ENCODE data around the gene COX19. TPM values are rescaled to one million over a fixed set of nuclear protein-coding genes. Genes with fewer than 3 reads are reported as not detected.
A peak's percentile ranks its signal among the peaks of the same experiment; 100 is the strongest.

COX19 gene
- total and polyA plus RNA-seq, 5 experiments from 2014 or later, result 19.3 to 49.0 (median 21.5) TPM

GRCh38 chr7:996079-996872, 20.9 kb upstream of the COX19 start:
- Mint-ChIP-seq H3K36me3 (peaks cover 0 to 7% (median 0%) of the 10 kb centered on the region in 3 donors), H3K27me3 (no peaks in the 10 kb centered on the region), H3K4me1 (peaks cover 5 to 8% (median 7%) of the 10 kb centered on the region in 4 donors), H3K27ac (no peak overlapping the region), H3K9me3 (peaks cover 0 to 1% (median 0%) of the 10 kb centered on the region in 9 donors), H3K4me3 (no peak overlapping the region)
- POLR2A ChIA-PET, result interaction anchor here (0.6 to 1.0 kb wide), 2 partner anchors 25 to 49 kb away, joined by 3 to 4 read pairs; no protein-coding TSS in a partner anchor
- ATAC-seq (no peak), DNase-seq (no peak)

- peaks cover 3 to 8% (median 6%) of the 10 kb centered on the region in 4 donors for H3K4me1 Mint-ChIP-seq
- no peak overlapping the region for H3K27ac Mint-ChIP-seq
- no peaks in the 10 kb centered on the region for H3K27me3 Mint-ChIP-seq
- no peaks in the 10 kb centered on the region for H3K9me3 Mint-ChIP-seq
- no peak for DNase-seq
- H3K4me3 Mint-ChIP-seq, result no peak overlapping the region
- H3K36me3 Mint-ChIP-seq, result peaks cover 0 to 7% (median 0%) of the 10 kb centered on the region in 3 donors
- no peak for ATAC-seq
- POLR2A ChIA-PET, result interaction anchor here (1.0 to 3.8 kb wide), 2 partner anchors 19 to 49 kb away, joined by 4 to 21 read pairs; partner anchors contain the start of gene COX19
Observed at GRCh38 chr7:995571-995970, 20.2 kb upstream of the COX19 start.

GRCh38 chr7:994592-995308, 19.4 kb upstream of the COX19 start:
- H3K27ac Mint-ChIP-seq, result peak overlapping the region in 1 of 10 donors; percentile 15
- H3K9me3 Mint-ChIP-seq, result no peaks in the 10 kb centered on the region
- no peaks in the 10 kb centered on the region for H3K27me3 Mint-ChIP-seq
- DNase-seq, result no peak
- POLR2A ChIA-PET, result interaction anchor here (1.8 to 3.8 kb wide), 3 partner anchors 18 to 166 kb away, joined by 4 to 36 read pairs (median 21); partner anchors contain the start of gene COX19
- H3K36me3 Mint-ChIP-seq, result peaks cover 0 to 7% (median 0%) of the 10 kb centered on the region in 3 donors
- peaks cover 3 to 8% (median 6%) of the 10 kb centered on the region in 4 donors for H3K4me1 Mint-ChIP-seq
- H3K4me3 Mint-ChIP-seq, result no peak overlapping the region
- ATAC-seq, result no peak

GRCh38 chr7:992709-993607, 17.6 kb upstream of the COX19 start:
- POLR2A ChIA-PET, result interaction anchor here (0.6 to 3.8 kb wide), 10 partner anchors 16 to 652 kb away, joined by 3 to 36 read pairs (median 4); partner anchors contain the start of genes COX19 and GPR146
- H3K4me1 Mint-ChIP-seq, result peaks cover 3 to 8% (median 7%) of the 10 kb centered on the region in 4 donors
- no peak overlapping the region for H3K27ac Mint-ChIP-seq

GRCh38 chr7:991729-992656, 16.6 kb upstream of the COX19 start:
- DNase-seq (no peak), ATAC-seq (no peak)
- POLR2A ChIA-PET, result interaction anchor here (0.8 to 3.8 kb wide), 7 partner anchors 15 to 185 kb away, joined by 3 to 36 read pairs (median 6); partner anchors contain the start of genes COX19 and GPR146
- Mint-ChIP-seq H3K9me3 (no peaks in the 10 kb centered on the region), H3K27me3 (no peaks in the 10 kb centered on the region), H3K4me1 (peaks cover 3 to 8% (median 7%) of the 10 kb centered on the region in 4 donors), H3K4me3 (no peak overlapping the region), H3K27ac (no peak overlapping the region), H3K36me3 (peaks cover 0 to 2% (median 0%) of the 10 kb centered on the region in 3 donors)

More at GRCh38 chr7:992709-993607, 17.6 kb upstream of the COX19 start:
- H3K36me3 Mint-ChIP-seq, result peaks cover 0 to 5% (median 0%) of the 10 kb centered on the region in 3 donors
- H3K9me3 Mint-ChIP-seq, result no peaks in the 10 kb centered on the region
- DNase-seq (peak; percentile 84 to 96 (median 90)), ATAC-seq (peak; percentile 99)
- no peak overlapping the region for H3K4me3 Mint-ChIP-seq
- no peaks in the 10 kb centered on the region for H3K27me3 Mint-ChIP-seq

GRCh38 chr7:990933-991728, 15.8 kb upstream of the COX19 start:
- no peak for DNase-seq
- Mint-ChIP-seq H3K27ac (no peak overlapping the region), H3K4me1 (peaks cover 3 to 9% (median 7%) of the 10 kb centered on the region in 4 donors), H3K9me3 (no peaks in the 10 kb centered on the region), H3K4me3 (no peak overlapping the region), H3K36me3 (no peaks in the 10 kb centered on the region), H3K27me3 (peaks cover 0 to 8% (median 3%) of the 10 kb centered on the region in 5 donors)
- no peak for ATAC-seq
- POLR2A ChIA-PET, result interaction anchor here (1.1 kb wide), 1 partner anchor 75 kb away, joined by 3 read pairs; no protein-coding TSS in a partner anchor

GRCh38 chr7:990352-990932, 15.1 kb upstream of the COX19 start:
- H3K4me3 Mint-ChIP-seq, result no peak overlapping the region
- DNase-seq (no peak), ATAC-seq (no peak)
- no peaks in the 10 kb centered on the region for H3K9me3 Mint-ChIP-seq
- peaks cover 1 to 15% (median 7%) of the 10 kb centered on the region in 5 donors for H3K27me3 Mint-ChIP-seq
- POLR2A ChIA-PET, result no interaction called here
- no peak overlapping the region for H3K27ac Mint-ChIP-seq
- peaks cover 3 to 9% (median 9%) of the 10 kb centered on the region in 4 donors for H3K4me1 Mint-ChIP-seq
- no peaks in the 10 kb centered on the region for H3K36me3 Mint-ChIP-seq

GRCh38 chr7:988963-989529, 13.7 kb upstream of the COX19 start:
- POLR2A ChIA-PET, result no interaction called here
- ATAC-seq (no peak), DNase-seq (no peak)
- Mint-ChIP-seq H3K27me3 (peaks cover 2 to 18% (median 8%) of the 10 kb centered on the region in 5 donors), H3K27ac (no peak overlapping the region), H3K4me1 (peaks cover 3 to 9% (median 8%) of the 10 kb centered on the region in 4 donors), H3K4me3 (no peak overlapping the region), H3K9me3 (no peaks in the 10 kb centered on the region), H3K36me3 (no peaks in the 10 kb centered on the region)

GRCh38 chr7:988426-988911, 13.1 kb upstream of the COX19 start:
- Mint-ChIP-seq H3K4me3 (no peak overlapping the region), H3K9me3 (no peaks in the 10 kb centered on the region), H3K27ac (no peak overlapping the region), H3K4me1 (peaks cover 3 to 9% (median 8%) of the 10 kb centered on the region in 4 donors), H3K27me3 (peaks cover 2 to 18% (median 8%) of the 10 kb centered on the region in 5 donors), H3K36me3 (no peaks in the 10 kb centered on the region)
- POLR2A ChIA-PET, result no interaction called here
- DNase-seq, result no peak
- no peak for ATAC-seq

GRCh38 chr7:987909-988308, 12.6 kb upstream of the COX19 start:
- POLR2A ChIA-PET, result no interaction called here
- no peaks in the 10 kb centered on the region for H3K9me3 Mint-ChIP-seq
- ATAC-seq, result no peak
- H3K27ac Mint-ChIP-seq, result no peak overlapping the region
- H3K36me3 Mint-ChIP-seq, result no peaks in the 10 kb centered on the region
- DNase-seq, result no peak
- H3K4me3 Mint-ChIP-seq, result no peak overlapping the region
- peaks cover 2 to 18% (median 8%) of the 10 kb centered on the region in 5 donors for H3K27me3 Mint-ChIP-seq
- H3K4me1 Mint-ChIP-seq, result peaks cover under 1 to 5% (median 3%) of the 10 kb centered on the region in 4 donors
